GM10266 (cell line): ENCODE measurements around the gene CEP76.
"Not testable (repeated sequence)": the region's sequence is repeated elsewhere in the genome, so short reads cannot be mapped to it uniquely, and the experiment has no call there.

Source experiments
- DNase-seq: peaks from one replicate; pipeline ENCODE4 v3.0.0; 2012; ENCODE audit errors: extremely low spot score
- CTCF ChIP-seq: IDR thresholded peaks from 2 replicates; pipeline ENCODE4 v1.5.1; 2012; ENCODE audit warnings: mild to moderate bottlenecking, low read depth; ENCODE audit not compliant: control insufficient read depth, insufficient read depth; ENCODE audit errors: missing control alignments

The CEP76 gene

GRCh38 chr18:12645254-12645653 lies 57.3 kb downstream of the CEP76 start:
- TF ChIP-seq CTCF: no peak

GRCh38 chr18:12643756-12644155 lies 58.8 kb downstream of the CEP76 start:
- not testable (repeated sequence) for DNase-seq

More at GRCh38 chr18:12645254-12645653, 57.3 kb downstream of the CEP76 start:
- DNase-seq: no peak

- TF ChIP-seq CTCF: no peak
- DNase-seq: no peak
Observed at GRCh38 chr18:12640881-12641200, 61.7 kb downstream of the CEP76 start.

GRCh38 chr18:12639990-12640880 lies 62.3 kb downstream of the CEP76 start:
- no peak for TF ChIP-seq CTCF
- DNase-seq: no peak

- TF ChIP-seq CTCF: no peak
- no peak for DNase-seq
Observed at GRCh38 chr18:12638644-12639124, 63.8 kb downstream of the CEP76 start.

- TF ChIP-seq CTCF: no peak
- DNase-seq: no peak
Observed at GRCh38 chr18:12637901-12638643, 64.5 kb downstream of the CEP76 start.

- TF ChIP-seq CTCF: no peak
- DNase-seq: no peak
Observed at GRCh38 chr18:12637393-12637792, 65.1 kb downstream of the CEP76 start.
